HL-60 (cell line): ENCODE measurements around the gene CASP5.
"Not testable (repeated sequence)": the region's sequence is repeated elsewhere in the genome, so short reads cannot be mapped to it uniquely, and the experiment has no call there.

ENCODE experiments used
- DNase-seq, 2 experiments: peaks; one replicate each; pipeline ENCODE4 v3.0.0-alpha.2; 2010 to 2020; ENCODE audit warnings: low read depth in 1 of 2, low spot score in 1 of 2
- H3K27ac ChIP-seq: fragments of 250-450 bp; sonication (Bioruptor Pico); replicated peaks from 2 replicates; pipeline ENCODE4 v1.5.1; 2020; ENCODE audit warnings: mild to moderate bottlenecking, moderate library complexity
- H3K27me3 ChIP-seq: fragments of 250-450 bp; sonication (Bioruptor Pico); 2 replicates; pipeline ENCODE4 v1.5.1; 2021; ENCODE audit warnings: mild to moderate bottlenecking, moderate library complexity; ENCODE audit not compliant: insufficient read depth, poor library complexity, severe bottlenecking
- H3K4me3 ChIP-seq: replicated peaks from 2 replicates; pipeline ENCODE4 v1.5.1; 2011; ENCODE audit warnings: mild to moderate bottlenecking, control low read depth, low read length; ENCODE audit not compliant: insufficient read depth
- GABPA ChIP-seq: IDR thresholded peaks from 2 replicates; pipeline ENCODE4 v1.6.1; 2012; ENCODE audit warnings: low read depth
- POLR2AphosphoS5 ChIP-seq: IDR thresholded peaks from 2 replicates; pipeline ENCODE4 v1.6.1; 2012; ENCODE audit warnings: low read depth
- SPI1 ChIP-seq: IDR thresholded peaks from 2 replicates; pipeline ENCODE4 v1.6.1; 2012; ENCODE audit warnings: low read depth, mild to moderate bottlenecking, borderline replicate concordance
- TF ChIP-seq, protein P1 (sequence below): IDR thresholded peaks from one replicate; pipeline ENCODE4 v1.5.1; 2011; ENCODE audit warnings: low read length, control low read depth, inconsistent platforms; ENCODE audit not compliant: insufficient read depth
- TF ChIP-seq, protein P2 (sequence below): IDR thresholded peaks from 2 replicates; pipeline ENCODE4 v1.6.1; 2012; ENCODE audit warnings: low read depth; ENCODE audit not compliant: insufficient replicate concordance

The CASP5 gene

DNA sequence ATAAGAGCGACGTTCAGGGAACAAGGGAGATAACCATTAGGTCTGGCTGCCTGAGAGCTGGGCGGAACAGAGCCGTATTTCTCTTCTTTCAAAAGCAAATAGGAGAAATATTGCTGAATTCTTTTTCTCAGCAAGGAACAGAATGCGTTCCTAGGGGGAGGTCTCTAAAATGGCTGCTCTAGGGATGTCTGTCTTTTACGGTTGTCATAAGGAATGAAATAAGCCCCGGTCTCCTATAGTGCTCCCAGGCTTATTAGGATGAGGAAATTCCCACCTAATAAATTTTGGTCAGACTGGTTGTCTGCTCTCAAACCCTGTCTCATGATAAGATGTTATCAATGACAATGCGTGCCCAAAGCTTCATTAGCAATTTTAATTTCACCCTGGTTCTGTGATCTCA lies 50.0 kb downstream of the CASP5 start:
- not testable (repeated sequence) for DNase-seq, H3K27ac ChIP-seq, H3K27me3 ChIP-seq, H3K4me3 ChIP-seq

DNA sequence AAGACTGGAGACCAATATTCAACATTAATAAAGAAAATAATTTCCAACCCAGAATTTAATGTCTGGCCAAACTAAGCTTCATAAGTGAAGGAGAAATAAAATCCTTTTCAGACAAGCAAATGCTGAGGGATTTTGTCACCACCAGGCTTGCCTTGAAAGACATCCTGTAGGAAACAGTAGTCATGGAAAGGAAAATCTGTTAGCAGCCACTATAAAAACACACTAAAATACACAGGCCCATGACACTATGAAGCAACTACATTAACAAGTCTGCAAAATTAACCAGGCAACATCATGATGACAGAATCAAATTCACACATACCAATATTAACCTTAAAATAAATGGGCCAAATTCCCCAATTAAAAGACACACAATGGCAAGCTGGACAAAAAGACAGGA lies 52.2 kb downstream of the CASP5 start:
- Histone ChIP-seq H3K27me3 (no peaks in the 10 kb centered on the region), H3K27ac (no peak overlapping the region), H3K4me3 (no peak overlapping the region)
- DNase-seq: no peak
- no peak for TF ChIP-seq POLR2AphosphoS5
- TF ChIP-seq, protein P1, sequence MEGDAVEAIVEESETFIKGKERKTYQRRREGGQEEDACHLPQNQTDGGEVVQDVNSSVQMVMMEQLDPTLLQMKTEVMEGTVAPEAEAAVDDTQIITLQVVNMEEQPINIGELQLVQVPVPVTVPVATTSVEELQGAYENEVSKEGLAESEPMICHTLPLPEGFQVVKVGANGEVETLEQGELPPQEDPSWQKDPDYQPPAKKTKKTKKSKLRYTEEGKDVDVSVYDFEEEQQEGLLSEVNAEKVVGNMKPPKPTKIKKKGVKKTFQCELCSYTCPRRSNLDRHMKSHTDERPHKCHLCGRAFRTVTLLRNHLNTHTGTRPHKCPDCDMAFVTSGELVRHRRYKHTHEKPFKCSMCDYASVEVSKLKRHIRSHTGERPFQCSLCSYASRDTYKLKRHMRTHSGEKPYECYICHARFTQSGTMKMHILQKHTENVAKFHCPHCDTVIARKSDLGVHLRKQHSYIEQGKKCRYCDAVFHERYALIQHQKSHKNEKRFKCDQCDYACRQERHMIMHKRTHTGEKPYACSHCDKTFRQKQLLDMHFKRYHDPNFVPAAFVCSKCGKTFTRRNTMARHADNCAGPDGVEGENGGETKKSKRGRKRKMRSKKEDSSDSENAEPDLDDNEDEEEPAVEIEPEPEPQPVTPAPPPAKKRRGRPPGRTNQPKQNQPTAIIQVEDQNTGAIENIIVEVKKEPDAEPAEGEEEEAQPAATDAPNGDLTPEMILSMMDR: no peak
- TF ChIP-seq, protein P2, sequence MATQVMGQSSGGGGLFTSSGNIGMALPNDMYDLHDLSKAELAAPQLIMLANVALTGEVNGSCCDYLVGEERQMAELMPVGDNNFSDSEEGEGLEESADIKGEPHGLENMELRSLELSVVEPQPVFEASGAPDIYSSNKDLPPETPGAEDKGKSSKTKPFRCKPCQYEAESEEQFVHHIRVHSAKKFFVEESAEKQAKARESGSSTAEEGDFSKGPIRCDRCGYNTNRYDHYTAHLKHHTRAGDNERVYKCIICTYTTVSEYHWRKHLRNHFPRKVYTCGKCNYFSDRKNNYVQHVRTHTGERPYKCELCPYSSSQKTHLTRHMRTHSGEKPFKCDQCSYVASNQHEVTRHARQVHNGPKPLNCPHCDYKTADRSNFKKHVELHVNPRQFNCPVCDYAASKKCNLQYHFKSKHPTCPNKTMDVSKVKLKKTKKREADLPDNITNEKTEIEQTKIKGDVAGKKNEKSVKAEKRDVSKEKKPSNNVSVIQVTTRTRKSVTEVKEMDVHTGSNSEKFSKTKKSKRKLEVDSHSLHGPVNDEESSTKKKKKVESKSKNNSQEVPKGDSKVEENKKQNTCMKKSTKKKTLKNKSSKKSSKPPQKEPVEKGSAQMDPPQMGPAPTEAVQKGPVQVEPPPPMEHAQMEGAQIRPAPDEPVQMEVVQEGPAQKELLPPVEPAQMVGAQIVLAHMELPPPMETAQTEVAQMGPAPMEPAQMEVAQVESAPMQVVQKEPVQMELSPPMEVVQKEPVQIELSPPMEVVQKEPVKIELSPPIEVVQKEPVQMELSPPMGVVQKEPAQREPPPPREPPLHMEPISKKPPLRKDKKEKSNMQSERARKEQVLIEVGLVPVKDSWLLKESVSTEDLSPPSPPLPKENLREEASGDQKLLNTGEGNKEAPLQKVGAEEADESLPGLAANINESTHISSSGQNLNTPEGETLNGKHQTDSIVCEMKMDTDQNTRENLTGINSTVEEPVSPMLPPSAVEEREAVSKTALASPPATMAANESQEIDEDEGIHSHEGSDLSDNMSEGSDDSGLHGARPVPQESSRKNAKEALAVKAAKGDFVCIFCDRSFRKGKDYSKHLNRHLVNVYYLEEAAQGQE: no peak

DNA sequence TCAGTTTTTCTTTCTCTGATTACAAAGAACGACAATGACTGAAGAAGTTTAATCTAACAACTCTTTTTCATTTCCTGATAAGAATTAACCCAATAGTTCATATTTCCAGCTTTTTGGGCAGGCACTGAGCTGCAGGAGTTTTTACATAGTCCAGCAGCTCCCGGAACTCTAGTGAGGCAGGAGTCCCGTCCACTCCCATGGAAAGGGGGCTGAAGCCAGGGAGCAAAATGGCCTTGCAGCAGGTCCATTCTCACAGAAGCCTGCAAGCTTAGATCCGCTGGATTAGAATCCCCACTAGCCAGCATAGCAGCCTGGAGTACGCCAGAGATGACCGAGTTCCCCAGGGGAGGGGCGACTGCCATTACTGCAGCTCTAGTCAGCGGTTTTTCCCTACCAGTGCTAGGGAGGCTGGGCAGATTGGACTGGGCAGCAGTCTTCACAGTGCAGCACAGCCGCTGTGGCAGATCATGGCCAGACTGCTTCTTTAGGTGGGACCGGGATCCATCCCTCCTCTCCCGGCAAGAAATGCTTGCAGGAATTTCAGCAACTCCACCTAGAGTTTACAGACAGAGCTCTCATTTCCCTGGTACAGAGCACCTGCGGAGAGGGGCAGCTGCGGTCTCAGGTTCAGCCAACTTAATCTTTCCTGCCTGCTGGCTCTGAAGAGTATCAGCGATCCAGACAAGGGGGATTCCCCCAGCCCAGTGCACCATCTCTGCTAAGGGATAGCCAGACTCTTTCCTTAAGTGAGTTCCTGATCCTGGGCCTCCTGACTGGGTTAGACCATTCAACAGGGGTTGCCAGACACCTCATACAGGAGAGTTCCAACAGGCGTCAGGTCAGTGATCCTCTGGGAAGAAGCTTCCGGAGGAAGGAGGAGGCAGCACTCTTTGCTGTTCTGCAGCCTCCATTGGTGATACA lies 53.9 kb downstream of the CASP5 start:
- H3K27me3 ChIP-seq: no peaks in the 10 kb centered on the region
- H3K27ac ChIP-seq: peak overlapping the region; percentile 74
- no peak overlapping the region for H3K4me3 ChIP-seq
- no peak for DNase-seq
- TF ChIP-seq GABPA (no peak), POLR2AphosphoS5 (no peak), SPI1 (no peak)
- TF ChIP-seq, protein P2: no peak
- TF ChIP-seq, protein P1: no peak

DNA sequence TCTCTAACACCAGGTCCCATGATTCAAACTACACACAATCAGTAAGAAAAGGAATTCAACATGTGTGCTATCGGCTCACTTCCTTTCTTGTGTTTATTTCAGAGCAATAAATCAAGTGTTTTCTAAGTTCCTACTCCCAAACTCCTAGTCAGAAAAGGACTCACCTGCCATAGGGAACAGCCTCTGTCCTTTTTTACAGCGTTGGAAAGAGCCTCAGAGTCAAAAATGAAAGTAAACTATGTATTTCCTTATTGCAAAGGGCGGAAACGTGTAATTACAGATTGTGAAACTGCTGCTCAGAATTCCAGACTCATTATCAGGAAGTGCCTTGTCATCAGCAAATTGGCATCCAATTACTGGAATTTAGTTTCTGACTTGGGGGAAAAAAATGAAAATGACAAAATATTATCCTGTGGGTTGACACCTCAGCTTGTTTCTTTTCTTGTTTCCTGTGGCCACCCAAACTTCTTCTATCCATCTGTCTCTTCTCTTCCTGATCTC lies 54.6 kb downstream of the CASP5 start, which contains the start of gene CASP4:
CASP4 (minus strand) TSS at position 220 of the 501 bp plus-strand sequence; CDS start at position 171, 49 bp downstream.
- peak within 1 kb of the TSS; percentile 52 for H3K4me3 ChIP-seq
- peak within 1 kb of the TSS; percentile 74 for H3K27ac ChIP-seq
- no peaks in the 10 kb centered on the region for H3K27me3 ChIP-seq
- TF ChIP-seq, protein P2: peak; percentile 23
- TF ChIP-seq, protein P1: no peak
- TF ChIP-seq POLR2AphosphoS5: peak; percentile 46; the same call in 1 of the 2 replicates
- peak; percentile 67; the same call in 1 of the 2 replicates for TF ChIP-seq SPI1
- TF ChIP-seq GABPA: no peak
- DNase-seq: peak in 1 of 2 experiments; percentile 49
